ENCODE results near the gene ABLIM3.

GRCh38 chr5:149267241-149267973 is 126.1 kb downstream of the ABLIM3 start:
- TF ChIP-seq, protein P1, sequence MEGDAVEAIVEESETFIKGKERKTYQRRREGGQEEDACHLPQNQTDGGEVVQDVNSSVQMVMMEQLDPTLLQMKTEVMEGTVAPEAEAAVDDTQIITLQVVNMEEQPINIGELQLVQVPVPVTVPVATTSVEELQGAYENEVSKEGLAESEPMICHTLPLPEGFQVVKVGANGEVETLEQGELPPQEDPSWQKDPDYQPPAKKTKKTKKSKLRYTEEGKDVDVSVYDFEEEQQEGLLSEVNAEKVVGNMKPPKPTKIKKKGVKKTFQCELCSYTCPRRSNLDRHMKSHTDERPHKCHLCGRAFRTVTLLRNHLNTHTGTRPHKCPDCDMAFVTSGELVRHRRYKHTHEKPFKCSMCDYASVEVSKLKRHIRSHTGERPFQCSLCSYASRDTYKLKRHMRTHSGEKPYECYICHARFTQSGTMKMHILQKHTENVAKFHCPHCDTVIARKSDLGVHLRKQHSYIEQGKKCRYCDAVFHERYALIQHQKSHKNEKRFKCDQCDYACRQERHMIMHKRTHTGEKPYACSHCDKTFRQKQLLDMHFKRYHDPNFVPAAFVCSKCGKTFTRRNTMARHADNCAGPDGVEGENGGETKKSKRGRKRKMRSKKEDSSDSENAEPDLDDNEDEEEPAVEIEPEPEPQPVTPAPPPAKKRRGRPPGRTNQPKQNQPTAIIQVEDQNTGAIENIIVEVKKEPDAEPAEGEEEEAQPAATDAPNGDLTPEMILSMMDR (IDR thresholded peaks at IDR 0.05; ENCODE audit: insufficient read depth, low read length), result no peak
- TF ChIP-seq REST (IDR thresholded peaks at IDR 0.05; ENCODE audit: insufficient replicate concordance, low read depth) (no peak), POLR2AphosphoS5 (IDR thresholded peaks at IDR 0.05; ENCODE audit: low read depth) (no peak), GABPA (IDR thresholded peaks at IDR 0.05; ENCODE audit: low read depth) (no peak)
